RWPE1 (cell line): Measurements from ENCODE around the gene MRPS27.

ENCODE experiments used
- CTCF ChIA-PET: fragments of 350-600 bp; sonication (Branson Sonifier 250); formaldehyde crosslinking; extraction: SDS; loops from one replicate; lab custom pipeline; 2021; lab: Yijun Ruan, JAX
- POLR2A ChIA-PET: fragments of 400-600 bp; formaldehyde crosslinking; extraction: SDS; loops from one replicate; lab custom pipeline; 2020; ENCODE audit warnings: antibody characterized with exemption; ENCODE audit not compliant: low non-redundant PET; lab: Yijun Ruan, JAX
- DNase-seq: peaks from one replicate; pipeline ENCODE4 v3.0.0; 2012; ENCODE audit warnings: low spot score
- H3K27ac ChIP-seq: fragments of 450-650 bp; 2 replicates; pipeline ENCODE4 v1.5.1; 2017
- TF ChIP-seq, protein P1 (sequence below): fragments of 450-650 bp; conservative IDR thresholded peaks from 2 replicates; pipeline ENCODE4 v1.5.1; 2017; ENCODE audit warnings: low read depth, mild to moderate bottlenecking

MRPS27 gene

DNA sequence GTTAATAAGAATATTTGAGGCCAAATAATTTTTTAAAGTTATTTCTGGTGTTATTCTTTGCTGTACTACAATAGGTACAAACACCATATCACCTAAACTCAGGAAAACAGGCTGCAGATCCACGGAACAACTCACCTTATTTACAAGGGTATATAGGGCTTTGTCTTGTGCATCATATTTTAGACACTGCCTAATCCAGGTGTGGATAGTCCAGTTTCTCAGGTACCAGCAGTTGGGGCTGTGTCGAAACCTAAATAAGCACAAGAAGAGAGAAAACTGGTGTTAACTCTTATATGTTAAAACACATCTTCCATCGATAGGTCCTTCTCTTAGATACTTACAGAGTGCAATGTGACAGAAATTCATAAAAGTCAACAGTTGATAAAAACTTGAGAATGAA is 82.2 kb downstream of the MRPS27 start:
- ChIA-PET POLR2A (no interaction called here), CTCF (no interaction called here)
- no peak overlapping the region for H3K27ac ChIP-seq
- TF ChIP-seq, protein P1, sequence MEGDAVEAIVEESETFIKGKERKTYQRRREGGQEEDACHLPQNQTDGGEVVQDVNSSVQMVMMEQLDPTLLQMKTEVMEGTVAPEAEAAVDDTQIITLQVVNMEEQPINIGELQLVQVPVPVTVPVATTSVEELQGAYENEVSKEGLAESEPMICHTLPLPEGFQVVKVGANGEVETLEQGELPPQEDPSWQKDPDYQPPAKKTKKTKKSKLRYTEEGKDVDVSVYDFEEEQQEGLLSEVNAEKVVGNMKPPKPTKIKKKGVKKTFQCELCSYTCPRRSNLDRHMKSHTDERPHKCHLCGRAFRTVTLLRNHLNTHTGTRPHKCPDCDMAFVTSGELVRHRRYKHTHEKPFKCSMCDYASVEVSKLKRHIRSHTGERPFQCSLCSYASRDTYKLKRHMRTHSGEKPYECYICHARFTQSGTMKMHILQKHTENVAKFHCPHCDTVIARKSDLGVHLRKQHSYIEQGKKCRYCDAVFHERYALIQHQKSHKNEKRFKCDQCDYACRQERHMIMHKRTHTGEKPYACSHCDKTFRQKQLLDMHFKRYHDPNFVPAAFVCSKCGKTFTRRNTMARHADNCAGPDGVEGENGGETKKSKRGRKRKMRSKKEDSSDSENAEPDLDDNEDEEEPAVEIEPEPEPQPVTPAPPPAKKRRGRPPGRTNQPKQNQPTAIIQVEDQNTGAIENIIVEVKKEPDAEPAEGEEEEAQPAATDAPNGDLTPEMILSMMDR, result no peak
- no peak for DNase-seq

DNA sequence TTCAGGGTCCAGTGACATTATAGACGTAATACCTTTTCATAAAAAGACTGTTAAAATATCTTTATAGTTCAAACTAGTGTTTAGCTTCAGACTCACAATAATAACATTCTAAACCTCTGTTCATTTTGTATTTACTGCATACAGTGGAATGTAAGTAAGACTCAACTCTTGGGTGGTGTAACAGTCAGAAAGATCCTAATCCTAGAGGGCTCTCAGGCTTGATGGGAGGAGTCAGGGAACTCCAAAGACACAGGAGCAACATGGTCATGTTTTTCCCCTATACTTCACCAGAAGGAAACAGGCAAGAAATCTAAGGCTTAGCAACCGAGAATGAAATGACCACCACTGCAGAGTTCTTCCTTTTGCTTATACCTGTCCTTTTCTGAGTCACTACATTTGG is 82.6 kb downstream of the MRPS27 start:
- no peak overlapping the region for H3K27ac ChIP-seq
- CTCF ChIA-PET, result no interaction called here
- TF ChIP-seq, protein P1, result no peak
- DNase-seq, result no peak
- POLR2A ChIA-PET, result no interaction called here

DNA sequence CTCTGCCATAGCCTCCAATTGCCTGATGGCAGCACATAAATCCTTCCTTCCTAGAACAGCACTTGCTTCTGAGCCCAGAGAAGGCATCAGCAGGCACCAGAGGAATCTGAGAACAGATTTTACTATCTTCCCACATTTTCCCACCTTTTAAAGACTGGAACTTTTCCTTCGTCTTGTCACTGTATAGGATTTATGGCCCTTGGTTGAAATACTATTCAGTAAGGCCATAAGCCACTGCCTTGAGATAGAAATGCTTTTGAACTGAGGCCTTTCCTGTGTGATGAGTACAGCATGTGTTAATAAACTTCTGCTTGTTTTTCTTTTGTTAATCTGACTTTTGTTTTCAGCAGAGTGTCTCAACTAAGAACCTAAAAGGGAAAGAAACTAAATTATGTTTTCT is 84.3 kb downstream of the MRPS27 start:
- no peak for DNase-seq
- ChIA-PET CTCF (no interaction called here), POLR2A (interaction anchor here (0.5 kb wide), 1 partner anchor 261 kb away, joined by 3 read pairs; no protein-coding TSS in a partner anchor)
- TF ChIP-seq, protein P1, result no peak
- no peak overlapping the region for H3K27ac ChIP-seq

DNA sequence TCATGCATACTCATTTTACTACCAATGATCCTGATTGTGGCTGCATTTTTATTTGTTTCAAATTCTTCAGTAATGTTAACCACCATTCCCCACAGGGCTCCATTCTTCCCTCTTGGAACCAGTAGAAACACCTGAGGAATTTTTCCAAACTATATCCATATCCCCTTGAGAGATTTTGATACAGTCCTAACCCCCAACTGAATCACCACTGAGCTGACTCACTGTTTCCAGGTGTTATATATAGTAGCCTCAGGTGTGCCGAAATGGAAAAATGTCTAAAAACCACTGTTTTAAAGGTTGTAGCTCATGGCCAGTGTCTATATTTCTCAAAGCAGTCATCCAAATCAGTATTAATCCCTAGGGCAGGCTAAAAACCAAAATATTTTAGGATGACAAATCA is 85.2 kb downstream of the MRPS27 start:
- TF ChIP-seq, protein P1, result no peak
- POLR2A ChIA-PET, result no interaction called here
- H3K27ac ChIP-seq, result no peak overlapping the region
- CTCF ChIA-PET, result interaction anchor here (0.7 kb wide), 1 partner anchor 24 kb away, joined by 4 read pairs; no protein-coding TSS in a partner anchor
- peak; percentile 40 for DNase-seq

DNA sequence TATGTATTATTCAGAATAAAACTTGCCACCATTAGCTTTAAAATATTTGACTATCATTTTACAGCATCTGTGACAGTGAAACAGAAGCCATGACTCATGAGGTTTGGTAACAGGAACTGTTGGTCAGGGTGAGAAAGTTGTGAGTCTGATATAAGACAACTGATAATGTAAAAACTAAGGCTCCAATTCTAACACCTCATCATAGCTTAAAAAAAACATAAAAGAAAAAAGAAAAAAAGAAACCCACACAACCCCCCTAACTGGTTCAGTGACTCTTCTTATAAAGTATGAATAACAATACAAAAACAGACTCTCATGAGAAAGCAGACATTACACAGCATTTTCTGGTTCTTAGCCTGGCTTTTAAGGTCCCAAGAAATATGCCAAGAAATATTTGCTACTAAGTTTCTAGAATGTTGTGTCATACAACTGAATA is 85.8 kb downstream of the MRPS27 start:
- peak; percentile 66 for DNase-seq
- no peak overlapping the region for H3K27ac ChIP-seq
- TF ChIP-seq, protein P1, result no peak
- ChIA-PET POLR2A (no interaction called here), CTCF (interaction anchor here (0.7 to 1.2 kb wide), 3 partner anchors 11 to 25 kb away, joined by 3 to 4 read pairs (median 3); no protein-coding TSS in a partner anchor)

DNA sequence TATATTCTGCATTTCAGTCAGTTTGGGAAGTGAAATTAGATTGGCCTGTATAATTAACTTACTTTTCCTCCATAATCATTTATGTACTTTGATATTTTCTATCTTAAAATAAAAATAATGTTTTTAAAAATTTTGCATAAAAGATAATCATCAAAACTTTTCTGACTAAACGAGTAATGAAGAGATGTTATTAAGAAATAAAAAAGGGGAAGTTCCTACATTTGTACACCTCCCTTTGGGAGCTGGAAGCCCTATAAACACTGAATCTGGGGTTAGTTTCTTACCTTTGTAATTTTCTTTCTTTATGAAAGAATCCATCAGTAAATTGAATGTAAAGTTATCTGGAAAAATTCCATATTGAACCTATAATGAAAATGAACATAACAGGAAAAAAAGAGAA is 86.2 kb downstream of the MRPS27 start:
- no peak overlapping the region for H3K27ac ChIP-seq
- DNase-seq, result no peak
- CTCF ChIA-PET, result interaction anchor here (0.7 to 1.2 kb wide), 2 partner anchors 11 to 18 kb away, joined by 3 read pairs; no protein-coding TSS in a partner anchor
- POLR2A ChIA-PET, result no interaction called here
- TF ChIP-seq, protein P1, result no peak; the same call in 1 of the 2 replicates
